Activated CD4-positive, alpha-beta T cell treated with anti-CD3 and anti-CD28 coated beads for 1 hour (primary cell): Measurements from ENCODE around the gene ADPRM.
"Not testable (repeated sequence)": the region's sequence is repeated elsewhere in the genome, so short reads cannot be mapped to it uniquely, and the experiment has no call there.

Experiments used
- DNase-seq: peaks from one replicate; pipeline ENCODE4 v3.0.0-alpha.2; 2020

Gene ADPRM

GRCh38 chr17:10702574-10702973, 5.2 kb downstream of the ADPRM start:
- no peak for DNase-seq

DNA sequence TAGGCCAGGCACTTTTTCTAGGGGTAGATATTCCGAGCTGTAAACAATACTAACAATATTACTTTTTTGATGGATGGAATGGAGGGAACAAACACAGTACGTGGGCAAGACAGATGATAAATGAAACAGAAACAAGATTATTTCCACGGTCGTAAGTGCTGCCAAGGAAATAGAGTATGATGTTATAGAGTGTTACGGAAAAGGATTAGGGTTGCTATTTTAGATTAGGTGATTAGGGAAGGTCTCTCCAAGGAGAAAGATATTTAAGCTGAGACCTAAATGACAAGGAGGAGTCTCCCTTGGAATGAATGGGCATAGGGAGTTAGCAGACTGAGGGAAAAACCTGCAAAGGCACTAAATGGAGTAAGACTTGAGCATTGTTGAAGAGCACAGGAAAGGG, 8.3 kb downstream of the ADPRM start:
- DNase-seq = no peak

GRCh38 chr17:10713318-10713717, 15.9 kb downstream of the ADPRM start:
- no peak for DNase-seq

- no peak for DNase-seq
These were observed 18.8 kb downstream of the ADPRM start for GRCh38 chr17:10716218-10716617.

GRCh38 chr17:10718547-10718946, 21.2 kb downstream of the ADPRM start:
- no peak for DNase-seq

DNA sequence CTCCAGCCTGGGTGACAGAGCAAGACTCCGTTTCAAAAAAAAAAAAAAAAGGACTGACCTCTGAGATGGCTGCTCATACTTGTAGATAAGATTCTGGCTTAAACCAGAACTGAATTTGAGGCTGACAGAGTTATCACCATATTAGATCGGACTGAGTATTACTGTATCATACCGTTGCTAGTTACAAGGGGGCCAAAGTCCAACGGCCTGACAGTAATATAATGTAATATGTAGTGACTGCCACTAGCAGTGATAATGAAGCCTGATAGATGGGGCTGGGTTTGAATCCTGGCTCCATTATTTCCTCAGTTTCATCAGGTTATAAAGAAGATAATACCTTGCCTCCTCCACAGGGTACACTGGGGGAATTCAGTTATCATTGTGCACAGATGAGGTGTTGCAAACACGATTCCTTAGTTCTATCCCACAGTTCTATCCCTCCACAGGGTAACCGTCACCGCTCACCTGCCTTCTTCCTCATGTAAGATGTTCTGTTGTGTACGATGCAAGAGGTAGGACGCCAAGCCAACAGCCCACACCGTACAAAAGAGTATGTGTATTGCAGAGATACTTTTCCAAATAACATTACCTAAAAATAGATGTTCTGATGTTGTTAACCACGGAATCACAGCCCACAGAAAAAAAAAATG, 27.3 kb downstream of the ADPRM start:
- DNase-seq = no peak

DNA sequence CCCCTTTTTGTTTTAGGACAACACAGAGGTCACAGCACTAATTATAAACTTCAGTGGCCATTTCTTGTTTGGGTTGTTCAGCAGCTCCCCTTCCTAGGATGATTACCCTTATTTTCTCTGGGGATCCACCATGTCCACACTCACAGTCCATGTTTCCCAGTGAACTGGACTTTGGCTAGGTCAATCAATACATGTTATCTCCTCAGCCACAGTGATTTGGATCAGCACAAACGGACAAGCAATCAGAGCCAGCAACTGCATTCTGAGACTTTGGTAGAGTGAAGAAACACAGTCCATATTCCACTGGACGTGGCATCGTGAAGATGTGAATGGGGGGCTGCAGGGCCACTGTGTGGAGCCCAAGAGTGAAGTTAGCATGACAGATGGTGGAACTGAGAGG, 27.9 kb downstream of the ADPRM start:
- DNase-seq = no peak

DNA sequence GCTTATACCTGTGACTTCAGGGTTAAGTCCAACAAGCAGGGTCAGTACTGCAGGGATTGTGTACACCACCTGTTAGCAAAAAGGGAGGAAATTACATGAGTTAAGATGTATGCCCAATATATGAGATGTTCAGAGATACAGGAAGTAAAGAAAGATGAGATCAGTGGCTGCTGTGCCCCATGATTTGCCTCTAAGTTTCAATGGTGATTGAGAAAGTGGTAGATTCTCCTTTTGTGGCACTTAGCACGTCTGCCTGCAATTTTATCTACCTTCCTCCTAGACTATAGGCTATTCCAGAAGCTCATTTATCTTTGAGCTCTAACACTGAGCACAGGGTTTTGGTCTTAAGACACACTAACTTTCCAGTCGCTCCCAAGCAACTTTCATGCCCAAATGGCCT, 28.8 kb downstream of the ADPRM start:
- no peak for DNase-seq

GRCh38 chr17:10727192-10727591, 29.8 kb downstream of the ADPRM start:
- no peak for DNase-seq

GRCh38 chr17:10728331-10728892, 31.0 kb downstream of the ADPRM start:
- no peak for DNase-seq

DNA sequence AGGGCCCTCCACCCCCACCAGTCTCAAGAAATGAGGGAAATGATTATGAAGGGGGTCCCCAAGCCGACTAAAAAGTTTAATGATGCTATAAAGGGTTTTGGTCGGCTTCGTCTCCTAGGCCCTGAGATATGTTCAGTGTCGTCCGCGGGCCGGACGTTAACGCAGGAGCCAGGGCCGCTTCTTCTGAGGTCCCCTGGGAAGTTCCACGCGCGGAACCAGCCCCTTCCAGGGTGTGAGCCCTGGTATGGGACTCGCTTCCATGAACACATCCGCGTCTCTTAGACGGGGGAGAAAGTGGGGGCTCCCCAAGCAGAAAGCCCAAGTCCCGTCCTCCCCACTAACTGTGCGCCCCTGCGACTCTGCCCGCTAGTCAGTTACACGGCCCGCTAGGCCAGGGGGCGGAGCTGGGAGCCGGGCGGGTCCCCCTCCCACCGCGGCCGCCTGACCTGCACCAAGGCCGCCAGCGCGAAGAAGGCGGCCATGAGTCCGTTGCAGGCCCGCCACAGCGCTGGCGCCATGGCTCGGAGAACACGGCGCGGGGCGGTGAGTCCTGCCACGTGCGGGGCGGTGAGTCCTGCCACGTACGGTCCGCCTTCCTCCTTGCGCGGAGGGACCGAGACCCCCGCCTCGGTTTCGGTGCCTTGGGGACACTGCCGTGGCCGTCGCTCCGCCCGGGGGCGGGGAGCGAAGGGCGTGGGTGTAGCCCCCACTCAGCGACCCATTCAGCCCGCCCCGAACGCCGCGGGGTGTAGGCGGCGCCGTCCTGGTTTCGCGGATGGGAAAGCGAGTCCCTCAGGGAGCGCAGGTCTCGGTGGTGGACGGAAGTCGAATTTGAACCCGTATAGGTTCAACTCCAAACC, 32.2 kb downstream of the ADPRM start, which contains the start of gene TMEM220:
TMEM220 (minus strand) TSS at position 690 of the 860 bp plus-strand sequence; CDS start at position 518, 172 bp downstream.
- peak; percentile 26 for DNase-seq

- DNase-seq = not testable (repeated sequence)
These were observed 32.9 kb downstream of the ADPRM start for GRCh38 chr17:10730247-10730646.

DNA sequence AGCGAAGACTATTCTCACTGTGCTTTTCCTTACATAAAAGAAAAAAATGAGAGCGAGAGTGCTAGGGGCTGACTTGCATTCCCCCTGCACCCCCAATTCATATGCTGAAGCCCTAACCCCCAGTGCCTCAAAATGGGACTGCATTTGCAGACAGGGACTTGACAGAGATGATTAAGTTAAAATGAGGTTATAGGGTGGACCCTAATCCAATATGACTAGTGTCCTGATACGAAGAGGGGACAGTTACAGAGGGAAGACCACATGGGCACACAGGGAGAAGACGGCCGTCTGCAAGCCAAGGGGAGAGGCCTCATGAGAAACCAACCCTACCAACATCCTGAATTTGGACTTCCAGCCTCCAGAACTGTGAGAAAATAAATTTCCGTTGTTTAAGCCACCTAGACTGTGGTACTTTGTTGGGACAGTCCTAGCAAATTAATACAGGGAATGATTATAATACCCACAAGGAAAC, 34.0 kb downstream of the ADPRM start:
- DNase-seq = no peak

DNA sequence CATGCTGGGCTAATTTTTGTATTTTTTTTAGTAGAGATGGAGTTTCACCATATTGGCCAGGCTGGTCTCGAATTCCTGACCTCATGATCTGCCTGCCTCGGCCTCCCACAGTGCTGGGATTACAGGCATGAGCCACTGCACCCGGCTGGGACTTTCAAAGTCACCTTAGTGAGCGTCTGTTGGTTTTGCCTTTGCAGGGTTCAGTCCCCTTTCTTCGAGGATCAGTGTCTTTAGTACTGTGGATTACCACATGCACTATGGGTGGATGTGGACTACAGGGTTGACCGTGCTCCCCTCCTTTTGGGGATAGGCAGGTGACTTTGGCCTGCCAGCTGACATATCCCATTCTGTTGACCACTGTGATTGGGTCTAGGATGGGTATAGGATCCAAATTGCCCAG, 34.7 kb downstream of the ADPRM start:
- DNase-seq = not testable (repeated sequence)

- DNase-seq = no peak
These were observed 36.3 kb downstream of the ADPRM start for GRCh38 chr17:10733666-10734065.

- no peak for DNase-seq
These were observed 37.9 kb downstream of the ADPRM start for GRCh38 chr17:10735251-10735650.

DNA sequence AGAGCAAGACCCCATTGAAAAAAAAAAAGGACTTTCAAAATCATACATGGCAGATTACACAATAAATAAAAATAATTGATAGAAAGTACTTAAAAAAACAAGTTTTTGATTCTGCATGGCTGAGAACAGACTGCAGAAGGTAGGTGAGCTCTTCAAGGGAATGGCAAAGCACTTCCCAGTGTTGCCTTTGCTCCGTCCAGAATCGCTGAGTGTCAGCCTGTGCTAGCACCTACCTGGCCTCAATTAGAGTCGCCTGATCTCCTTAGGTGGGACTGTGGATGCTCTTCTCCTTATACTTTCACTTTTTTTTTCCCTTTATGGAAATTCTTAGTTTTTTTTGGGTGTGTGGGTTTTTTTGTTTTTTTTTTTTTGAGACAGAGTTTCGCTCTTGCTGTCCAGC, 38.4 kb downstream of the ADPRM start:
- DNase-seq = no peak

- no peak for DNase-seq
These were observed 39.8 kb downstream of the ADPRM start for GRCh38 chr17:10737168-10737622.

DNA sequence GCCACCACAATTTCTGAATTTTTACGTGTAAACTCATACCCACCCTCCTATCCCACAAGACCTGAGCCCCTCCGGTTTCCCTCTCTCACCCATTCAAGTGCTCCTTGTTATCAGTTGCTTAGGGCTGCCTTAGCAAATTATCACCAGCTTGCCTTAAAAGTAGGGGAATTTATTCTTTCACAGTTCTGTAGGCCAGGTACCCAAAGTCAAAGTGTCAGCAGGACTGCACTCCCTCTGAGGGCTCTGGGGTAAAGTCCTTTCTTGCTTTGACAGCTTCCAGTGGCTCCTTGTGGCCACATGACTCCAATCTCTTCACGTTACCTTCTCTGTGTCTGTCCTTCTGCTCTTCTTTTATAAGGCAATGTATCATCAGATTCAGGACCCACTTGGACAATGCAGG, 40.3 kb downstream of the ADPRM start:
- no peak for DNase-seq

GRCh38 chr17:10738521-10739258, 41.3 kb downstream of the ADPRM start:
- no peak for DNase-seq

GRCh38 chr17:10739386-10739785, 42.0 kb downstream of the ADPRM start:
- no peak for DNase-seq

DNA sequence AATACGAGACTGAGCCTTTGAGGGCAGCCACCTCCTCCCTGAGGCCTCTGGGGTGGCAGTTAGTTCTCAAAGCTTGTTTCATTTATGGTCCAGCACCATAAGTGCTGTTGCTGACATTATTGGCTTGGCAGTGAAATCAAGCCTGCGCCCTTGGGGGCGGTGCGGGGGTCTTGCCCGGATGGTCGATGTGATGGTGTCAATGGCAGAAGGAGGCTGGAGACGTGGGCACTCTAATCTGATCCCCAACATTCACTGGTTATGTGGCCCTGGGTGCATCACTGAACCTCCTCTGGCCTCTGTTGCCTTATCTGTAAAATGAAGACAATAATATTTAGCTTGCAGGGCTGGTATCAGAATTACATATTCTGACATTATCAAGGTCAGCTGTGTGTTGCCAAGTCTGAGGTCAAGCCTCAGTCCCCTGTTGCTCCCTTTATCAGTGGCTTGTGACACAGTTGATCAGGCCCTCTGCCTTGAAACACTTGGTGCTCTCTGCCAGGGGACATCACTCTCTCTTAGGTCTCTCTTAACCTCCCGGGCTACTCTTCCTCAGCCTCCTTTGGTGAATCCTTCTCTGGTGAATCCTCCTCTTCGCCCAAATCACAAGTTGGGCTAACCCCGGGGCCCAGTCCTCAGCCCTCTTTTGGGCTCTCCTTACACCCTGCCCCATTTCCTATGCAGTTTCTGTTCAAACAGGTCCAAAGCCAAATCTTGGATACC, 44.2 kb downstream of the ADPRM start:
- DNase-seq = no peak
